ENCODE results near the gene SLC22A14. TPM values are rescaled to one million over a fixed set of nuclear protein-coding genes. Genes with fewer than 3 reads are reported as not detected.

Gene SLC22A14
- total and polyA plus RNA-seq, 9 of the 15 experiments (the other 6 are each of a cell fraction or from before 2014, with no cell fraction given), result 0.03 to 0.07 TPM; not detected in 7

GRCh38 chr3:38257583-38257982 lies 24.5 kb upstream of the SLC22A14 start (continued):
- TF ChIP-seq CCAR2 (IDR thresholded peaks at IDR 0.05; ENCODE audit: low read depth, low read length), result no peak
- no peak for TF ChIP-seq GTF2B (IDR thresholded peaks at IDR 0.05; ENCODE audit: extremely low read depth, insufficient read length)
- no peak for TF ChIP-seq CHCHD3 (CRISPR knock-in tag; IDR thresholded peaks at IDR 0.05)
- TF ChIP-seq PTRF (tag; IDR thresholded peaks at IDR 0.05), result no peak
- peak; percentile 53; the same call in 1 of the 2 replicates for TF ChIP-seq ARID1B (IDR thresholded peaks at IDR 0.05)
- TF ChIP-seq ZC3H4 (CRISPR knock-in tag; IDR thresholded peaks at IDR 0.05; ENCODE audit: borderline replicate concordance), result no peak
- no peak for TF ChIP-seq ZNF449 (CRISPR knock-in tag; IDR thresholded peaks at IDR 0.05)
- TF ChIP-seq IFI16 (CRISPR knock-in tag; IDR thresholded peaks at IDR 0.05), result no peak
- no peak for TF ChIP-seq GABPB1 (CRISPR knock-in tag; IDR thresholded peaks at IDR 0.05)
- TF ChIP-seq YBX1 (IDR thresholded peaks at IDR 0.05), result no peak
- no peak for TF ChIP-seq POLR2A (conservative IDR thresholded peaks at IDR 0.05)
- peak; percentile 78 for TF ChIP-seq FOSL1 (tag; conservative IDR thresholded peaks at IDR 0.05)
- TF ChIP-seq TAL1 (IDR thresholded peaks at IDR 0.05), result peak; percentile 56
- no peak for TF ChIP-seq MTA3 (IDR thresholded peaks at IDR 0.05; ENCODE audit: borderline replicate concordance)
- no peak for TF ChIP-seq NFIC (IDR thresholded peaks at IDR 0.05)
- no peak for TF ChIP-seq RAD21 (CRISPR knock-in tag; conservative IDR thresholded peaks at IDR 0.05 in 1 of 2, IDR thresholded peaks at IDR 0.05 in 1 of 2)
- TF ChIP-seq ATF3 (IDR thresholded peaks at IDR 0.05), result 0 out of 2 replicates have a peak, but pooled peaks have one; percentile 12
- no peak for TF ChIP-seq ATF3 (CRISPR knock-in tag; conservative IDR thresholded peaks at IDR 0.05)
- no peak for TF ChIP-seq AFF4 (CRISPR knock-in tag; IDR thresholded peaks at IDR 0.05)
- TF ChIP-seq HDAC2 (IDR thresholded peaks at IDR 0.05), result no peak
- TF ChIP-seq ZKSCAN8 (CRISPR knock-in tag; IDR thresholded peaks at IDR 0.05), result 0 out of 2 replicates have a peak, but pooled peaks have one; percentile 29
- TF ChIP-seq JUNB (CRISPR knock-in tag; conservative IDR thresholded peaks at IDR 0.05), result no peak
- peak; percentile 28; the same call in 1 of the 2 replicates for TF ChIP-seq JUND (IDR thresholded peaks at IDR 0.05; ENCODE audit: borderline replicate concordance, low read depth, low read length)
- TF ChIP-seq JUND (tag; IDR thresholded peaks at IDR 0.05; ENCODE audit: borderline replicate concordance, low read depth, low read length), result peak; percentile 53; the same call in 1 of the 3 replicates
- no peak for TF ChIP-seq HNRNPK (IDR thresholded peaks at IDR 0.05; ENCODE audit: low read depth, low read length, poor library complexity, severe bottlenecking)

All from K562 (cell line).